ENCODE results near the gene IDUA. TPM values are rescaled to one million over a fixed set of nuclear protein-coding genes. Genes with fewer than 3 reads are reported as not detected.

The IDUA gene
- total RNA-seq, 1 experiment from 2014 or later: 46.6 TPM

DNA sequence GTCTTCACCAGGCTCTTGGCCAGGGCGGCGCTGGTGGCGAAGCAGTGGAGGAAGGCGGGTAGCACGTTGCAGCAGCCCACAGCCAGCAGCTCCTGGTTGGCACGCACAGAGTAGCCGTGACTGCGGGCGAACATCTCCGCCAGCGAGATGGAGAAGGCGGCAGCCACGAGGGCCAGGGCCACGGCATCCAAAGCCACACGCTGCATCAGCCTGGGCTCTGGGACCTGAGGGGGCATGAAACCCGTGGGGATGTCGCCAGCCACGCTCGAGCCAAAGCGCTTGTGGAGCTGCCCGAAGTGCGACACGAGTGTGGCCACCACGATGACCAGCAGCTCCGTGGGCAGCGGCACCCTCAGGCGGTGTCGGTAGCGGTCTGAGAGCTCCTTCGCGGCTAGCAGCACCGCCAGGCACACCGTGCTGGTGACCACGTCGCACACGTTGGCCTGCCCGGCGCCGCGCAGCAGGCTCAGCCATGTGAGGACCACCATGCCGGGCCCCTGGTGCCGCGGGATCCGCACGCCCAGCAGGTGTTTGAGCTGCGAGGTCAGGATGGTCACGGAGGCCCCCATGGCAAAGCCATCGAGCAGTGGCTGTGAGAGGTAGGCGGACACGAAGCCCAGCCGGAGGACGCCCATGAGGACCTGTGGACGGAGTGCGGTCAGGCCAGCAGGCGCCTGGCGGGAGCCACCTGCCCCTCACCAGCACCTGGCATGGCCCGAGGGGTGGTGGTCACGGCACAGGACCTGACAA, 3.1 kb downstream of the IDUA start:
- no TSS peak for BruUV-seq (replicated peaks)
- peaks cover 22% of the 10 kb centered on the region for H3K79me2 ChIP-seq (ENCODE audit: low read depth)
- DNase-seq: no peak
- no peaks in the 10 kb centered on the region for H3K9me2 ChIP-seq (ENCODE audit: insufficient read depth)
- no peak overlapping the region for H3K27ac ChIP-seq
- peaks cover 32% of the 10 kb centered on the region for H3K4me1 ChIP-seq (replicated peaks; ENCODE audit: insufficient read depth)
- no peak for TF ChIP-seq EZH2 (IDR thresholded peaks at IDR 0.05; ENCODE audit: low read depth)
- no peak for TF ChIP-seq CTCF (conservative IDR thresholded peaks at IDR 0.05)
- H3F3A ChIP-seq (ENCODE audit: insufficient read depth, low read depth): peaks cover 15% of the 10 kb centered on the region; the same call in 1 of the 2 replicates
- ChIA-PET POLR2A (ENCODE audit: unreplicated experiment) (no interaction called here), CTCF (no interaction called here)
- H3K4me2 ChIP-seq: no peak overlapping the region
- intact Hi-C loops (cut with micrococcal nuclease; ENCODE audit: unreplicated experiment): loop anchor here (10.0 kb wide), 1 partner anchor 375 kb away; no protein-coding TSS in a partner anchor
- H3K9me3 ChIP-seq (ENCODE audit: insufficient read depth, low read depth): no peaks in the 10 kb centered on the region
- no peak overlapping the region for H2AFZ ChIP-seq
- no peaks in the 10 kb centered on the region for H3K27me3 ChIP-seq (ENCODE audit: insufficient read depth, low read depth)
- no peak overlapping the region for H3K4me3 ChIP-seq
- H4K20me1 ChIP-seq (ENCODE audit: insufficient read depth): peaks cover 5% of the 10 kb centered on the region; the same call in 1 of the 2 replicates
- no peaks in the 10 kb centered on the region for H3K36me3 ChIP-seq (ENCODE audit: low read depth)

DNA sequence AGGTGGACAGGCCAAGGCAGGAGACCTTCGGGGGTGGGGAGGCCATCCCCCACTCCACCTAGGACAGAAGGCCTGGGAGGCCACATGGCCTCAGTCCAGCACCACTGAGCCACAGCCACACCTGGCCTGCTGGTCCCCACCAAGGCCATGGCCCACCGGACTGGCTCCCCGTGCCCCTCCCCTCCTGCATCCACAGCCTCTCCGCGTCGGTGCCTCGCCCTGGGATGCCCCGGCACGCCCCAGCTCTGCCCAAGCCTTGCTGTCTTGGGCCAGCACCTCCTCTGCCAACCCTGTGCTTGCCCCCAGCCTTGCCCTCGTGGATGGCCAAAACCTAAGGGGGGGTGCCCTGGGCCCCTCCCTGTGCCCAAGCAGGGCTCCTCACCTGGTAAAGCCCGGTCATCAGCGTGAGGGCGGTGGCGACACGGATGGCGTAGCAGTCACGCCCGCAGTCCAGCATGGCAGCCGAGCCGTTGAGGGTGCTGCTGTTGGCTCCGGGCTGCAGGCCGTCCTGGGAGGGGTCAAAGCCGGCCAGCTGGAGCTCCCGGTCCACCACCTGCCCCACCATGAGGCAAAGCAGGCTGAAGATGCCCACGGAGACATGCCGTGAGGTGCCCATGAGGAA, 4.0 kb downstream of the IDUA start:
- H3K79me2 ChIP-seq (ENCODE audit: low read depth): peaks cover 17% of the 10 kb centered on the region
- H3K4me3 ChIP-seq: no peak overlapping the region
- no peaks in the 10 kb centered on the region for H3K36me3 ChIP-seq (ENCODE audit: low read depth)
- H3K4me1 ChIP-seq (replicated peaks; ENCODE audit: insufficient read depth): peaks cover 25% of the 10 kb centered on the region
- no peak overlapping the region for H3K27ac ChIP-seq
- intact Hi-C loops (cut with micrococcal nuclease; ENCODE audit: unreplicated experiment): no loop called here
- ChIA-PET CTCF (no interaction called here), POLR2A (ENCODE audit: unreplicated experiment) (no interaction called here)
- H4K20me1 ChIP-seq (ENCODE audit: insufficient read depth): peaks cover 5% of the 10 kb centered on the region; the same call in 1 of the 2 replicates
- TF ChIP-seq CTCF (conservative IDR thresholded peaks at IDR 0.05): no peak
- TF ChIP-seq EZH2 (IDR thresholded peaks at IDR 0.05; ENCODE audit: low read depth): no peak
- peaks cover 20% of the 10 kb centered on the region; the same call in 1 of the 2 replicates for H3F3A ChIP-seq (ENCODE audit: insufficient read depth, low read depth)
- DNase-seq: no peak
- H3K4me2 ChIP-seq: no peak overlapping the region
- no peaks in the 10 kb centered on the region for H3K27me3 ChIP-seq (ENCODE audit: insufficient read depth, low read depth)
- H3K9me2 ChIP-seq (ENCODE audit: insufficient read depth): no peaks in the 10 kb centered on the region
- no peak overlapping the region for H2AFZ ChIP-seq
- H3K9me3 ChIP-seq (ENCODE audit: insufficient read depth, low read depth): no peaks in the 10 kb centered on the region
- no TSS peak for BruUV-seq (replicated peaks)

DNA sequence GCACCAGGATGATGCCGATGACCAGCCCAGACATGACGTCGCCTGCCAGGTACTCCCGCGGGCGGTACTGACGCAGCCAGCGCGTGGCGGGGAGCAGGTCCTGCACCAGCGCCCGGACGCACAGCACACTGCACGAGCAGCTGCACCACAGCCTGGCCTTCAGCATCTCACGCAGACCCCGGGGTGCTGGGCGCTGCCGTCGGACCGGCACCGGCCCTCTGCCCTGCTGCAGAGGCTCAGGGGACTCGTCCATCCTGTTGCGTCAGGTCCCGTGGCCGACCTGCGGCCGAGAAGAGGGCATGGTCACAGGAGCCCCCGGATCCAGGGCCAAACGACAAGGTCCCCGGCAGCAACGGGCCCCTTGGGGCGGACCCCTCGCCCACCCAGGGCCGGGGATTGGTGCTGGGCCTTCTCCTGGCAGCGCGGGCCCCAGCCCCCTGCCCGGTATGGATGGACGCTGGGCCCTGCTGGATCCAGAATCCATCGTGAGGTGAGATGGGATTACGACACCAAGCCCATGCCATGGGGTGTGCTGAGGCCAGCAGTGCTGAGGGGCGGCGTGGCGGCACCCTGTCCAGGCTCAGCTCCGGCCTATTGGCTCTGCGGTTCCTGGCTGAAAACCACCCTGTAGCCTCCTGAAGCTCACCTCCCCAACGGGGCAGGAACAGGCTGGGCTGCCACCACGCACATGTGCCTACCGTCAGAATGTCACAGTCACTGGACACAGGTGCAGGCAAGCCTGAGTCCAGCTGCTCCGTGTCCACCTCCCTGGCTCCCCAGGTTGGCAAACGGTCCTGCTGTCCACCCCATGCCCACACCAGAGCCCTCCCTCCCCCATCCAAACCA, 4.8 kb downstream of the IDUA start:
- TF ChIP-seq CTCF (conservative IDR thresholded peaks at IDR 0.05) (no peak), EZH2 (IDR thresholded peaks at IDR 0.05; ENCODE audit: low read depth) (no peak)
- no peak overlapping the region for H2AFZ ChIP-seq
- H3K9me3 ChIP-seq (ENCODE audit: insufficient read depth, low read depth): no peaks in the 10 kb centered on the region
- peaks cover 20% of the 10 kb centered on the region for H3K4me1 ChIP-seq (replicated peaks; ENCODE audit: insufficient read depth)
- intact Hi-C loops (cut with micrococcal nuclease; ENCODE audit: unreplicated experiment): no loop called here
- ChIA-PET CTCF (no interaction called here), POLR2A (ENCODE audit: unreplicated experiment) (interaction anchor here (0.7 kb wide), 3 partner anchors 8 to 52 kb away, joined by 3 to 4 read pairs (median 3); no protein-coding TSS in a partner anchor)
- peaks cover 10% of the 10 kb centered on the region; the same call in 1 of the 2 replicates for H3K79me2 ChIP-seq (ENCODE audit: low read depth)
- no peak overlapping the region for H3K4me2 ChIP-seq
- no peaks in the 10 kb centered on the region for H3K9me2 ChIP-seq (ENCODE audit: insufficient read depth)
- no peak for DNase-seq
- BruUV-seq (replicated peaks): no TSS peak
- no peak overlapping the region for H3K27ac ChIP-seq
- H3F3A ChIP-seq (ENCODE audit: insufficient read depth, low read depth): peaks cover 13% of the 10 kb centered on the region; the same call in 1 of the 2 replicates
- H3K4me3 ChIP-seq: no peak overlapping the region
- H4K20me1 ChIP-seq (ENCODE audit: insufficient read depth): peaks cover 5% of the 10 kb centered on the region; the same call in 1 of the 2 replicates
- H3K27me3 ChIP-seq (ENCODE audit: insufficient read depth, low read depth): no peaks in the 10 kb centered on the region
- H3K36me3 ChIP-seq (ENCODE audit: low read depth): no peaks in the 10 kb centered on the region
